T-helper 2 cell treated with Interferon-gamma antibody and Interleukin-4, amounts not matched to agents 5 μg/mL and 100 μg/mL, for 36 hours (primary cell): ENCODE results near the gene DNPH1.

ENCODE experiments used
- DNase-seq: peaks from one replicate; pipeline ENCODE4 v3.0.0; 2021; ENCODE audit warnings: low spot score
- H3K27ac Mint-ChIP-seq: one replicate; pipeline ENCODE4 v1.8.0; 2021; ENCODE audit warnings: mild to moderate bottlenecking, mixed read lengths
- H3K27me3 Mint-ChIP-seq: one replicate; pipeline ENCODE4 v1.8.0; 2021; ENCODE audit warnings: low read depth, mixed read lengths
- H3K36me3 Mint-ChIP-seq: one replicate; pipeline ENCODE4 v1.8.0; 2021; ENCODE audit warnings: low read depth, mixed read lengths
- H3K4me1 Mint-ChIP-seq: one replicate; pipeline ENCODE4 v1.8.0; 2021; ENCODE audit warnings: low read depth, mixed read lengths
- H3K4me3 Mint-ChIP-seq: one replicate; pipeline ENCODE4 v1.8.0; 2022; ENCODE audit warnings: mild to moderate bottlenecking, moderate library complexity, mixed read lengths
- H3K9me3 Mint-ChIP-seq: one replicate; pipeline ENCODE4 v1.8.0; 2021; ENCODE audit warnings: mixed read lengths

DNPH1 gene

DNA sequence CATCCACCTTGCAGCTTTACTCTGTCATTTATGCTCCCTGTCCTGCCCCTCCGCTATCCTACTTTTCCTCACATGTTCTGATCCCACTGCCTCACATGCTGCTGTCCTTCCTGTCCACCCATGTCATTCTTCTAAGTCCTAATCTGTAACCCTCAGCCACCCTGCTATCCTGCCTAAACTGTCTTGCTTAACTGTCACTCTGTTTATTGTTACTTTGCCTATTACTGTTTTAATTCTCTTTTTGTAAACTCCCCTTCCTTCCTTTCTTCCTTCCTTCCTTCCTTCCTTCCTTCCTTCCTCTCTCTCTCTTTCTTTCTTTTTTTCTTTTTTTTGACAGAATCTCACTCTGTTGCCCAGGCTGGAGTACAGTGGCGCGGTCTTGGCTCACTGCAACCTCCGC, 45.8 kb downstream of the DNPH1 start:
- H3K27me3 Mint-ChIP-seq, result no peaks in the 10 kb centered on the region

GRCh38 chr6:43181942-43182860, 47.1 kb downstream of the DNPH1 start, which contains the start of gene CUL9:
TSS of gene CUL9 (plus strand) at chr6:43182196. CDS start at chr6:43184311, 2,115 bp downstream.
- peak; percentile 84 for DNase-seq
- Mint-ChIP-seq H3K9me3 (no peaks in the 10 kb centered on the region), H3K4me1 (peaks cover 38% of the 10 kb centered on the region), H3K4me3 (peak within 1 kb of the TSS; percentile 95), H3K27ac (peak within 1 kb of the TSS; percentile 83), H3K27me3 (no peaks in the 10 kb centered on the region), H3K36me3 (peaks cover 36% of the 10 kb centered on the region)

More for the DNA sequence above, 45.8 kb downstream of the DNPH1 start:
- Mint-ChIP-seq H3K4me3 (peak overlapping the region; percentile 95), H3K36me3 (peaks cover 30% of the 10 kb centered on the region), H3K9me3 (no peaks in the 10 kb centered on the region), H3K4me1 (peaks cover 38% of the 10 kb centered on the region), H3K27ac (peak overlapping the region; percentile 83)
- no peak for DNase-seq

- Mint-ChIP-seq H3K27ac (peak overlapping the region; percentile 83), H3K4me3 (peak overlapping the region; percentile 95), H3K9me3 (no peaks in the 10 kb centered on the region), H3K4me1 (peaks cover 38% of the 10 kb centered on the region), H3K27me3 (no peaks in the 10 kb centered on the region), H3K36me3 (peaks cover 39% of the 10 kb centered on the region)
- DNase-seq, result no peak
These were observed 47.7 kb downstream of the DNPH1 start for GRCh38 chr6:43181621-43181941.

- Mint-ChIP-seq H3K4me3 (peak overlapping the region; percentile 95), H3K9me3 (no peaks in the 10 kb centered on the region), H3K27me3 (no peaks in the 10 kb centered on the region), H3K4me1 (peaks cover 36% of the 10 kb centered on the region), H3K36me3 (peaks cover 40% of the 10 kb centered on the region), H3K27ac (peak overlapping the region; percentile 53)
- no peak for DNase-seq
These were observed 48.3 kb downstream of the DNPH1 start for GRCh38 chr6:43180985-43181384.

DNA sequence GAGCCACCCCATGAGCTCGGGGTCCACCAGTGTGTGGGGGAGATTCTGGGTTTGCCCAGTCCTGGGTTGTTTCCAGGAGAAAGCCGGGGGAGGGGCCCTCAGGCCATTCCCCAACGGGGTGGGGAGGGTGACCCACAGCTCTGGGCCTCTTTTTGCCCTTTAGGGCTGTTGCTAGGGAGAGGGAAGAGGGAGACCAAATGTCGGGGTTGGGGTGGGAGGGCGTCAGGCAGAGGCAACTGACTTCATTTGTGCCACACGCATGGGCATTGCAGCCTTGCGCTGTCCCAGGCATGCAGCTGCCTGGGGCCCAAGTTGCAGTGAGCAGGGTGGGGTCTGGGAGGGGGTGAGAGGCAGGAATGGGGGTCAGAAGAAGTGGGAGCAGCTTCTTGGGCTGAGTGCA, 49.2 kb downstream of the DNPH1 start:
- H3K9me3 Mint-ChIP-seq, result no peaks in the 10 kb centered on the region
- H3K4me1 Mint-ChIP-seq, result peaks cover 35% of the 10 kb centered on the region
- no peak overlapping the region for H3K27ac Mint-ChIP-seq
- no peak overlapping the region for H3K4me3 Mint-ChIP-seq
- no peaks in the 10 kb centered on the region for H3K27me3 Mint-ChIP-seq
- DNase-seq, result no peak
- peaks cover 46% of the 10 kb centered on the region for H3K36me3 Mint-ChIP-seq

DNA sequence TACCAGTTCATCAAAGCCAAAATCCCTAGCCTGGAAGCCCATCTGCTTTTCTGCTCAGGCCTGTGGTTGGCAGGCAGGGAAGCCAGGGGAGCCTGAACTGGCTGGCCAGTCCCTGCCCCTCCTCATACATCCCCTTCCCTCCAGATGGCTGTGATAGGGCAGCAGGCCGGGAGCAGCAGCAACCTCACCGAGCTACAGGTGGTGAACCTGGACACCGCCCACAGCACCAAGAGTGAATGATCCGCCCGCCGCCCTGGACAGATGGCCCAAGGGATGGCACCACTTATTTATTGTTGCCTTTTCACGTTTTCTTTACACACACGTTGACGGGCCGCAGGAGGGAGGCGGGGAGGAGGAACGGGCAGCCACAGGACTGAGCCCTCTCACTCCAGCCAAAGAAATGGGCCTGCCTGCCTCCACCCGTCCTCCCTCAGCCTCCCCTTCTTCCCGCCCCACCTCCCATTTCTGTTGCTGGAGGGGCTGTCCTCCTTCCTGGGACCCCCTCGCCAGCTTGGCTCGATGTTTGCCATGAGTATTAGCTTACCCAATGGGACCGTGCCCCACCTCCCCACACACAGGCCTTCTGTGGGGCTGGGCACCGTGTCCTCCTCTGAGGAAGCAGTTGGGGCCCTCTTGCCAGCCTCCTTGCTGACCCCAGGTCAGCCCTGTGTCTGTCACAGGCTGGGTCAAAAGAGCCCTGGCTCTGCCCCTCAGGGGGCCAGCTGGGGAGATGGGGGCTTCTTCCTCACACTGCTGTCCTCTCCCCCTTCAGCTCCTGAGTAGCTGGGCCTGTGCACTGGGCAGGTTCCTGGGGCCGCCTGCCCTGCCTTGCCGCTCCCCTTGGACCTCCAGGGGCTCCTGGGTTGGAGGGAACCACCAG, 50.1 kb downstream of the DNPH1 start:
- Mint-ChIP-seq H3K36me3 (peaks cover 45% of the 10 kb centered on the region), H3K9me3 (no peaks in the 10 kb centered on the region), H3K4me3 (no peak overlapping the region), H3K27ac (no peak overlapping the region), H3K4me1 (peaks cover 35% of the 10 kb centered on the region), H3K27me3 (no peaks in the 10 kb centered on the region)
- DNase-seq, result no peak

GRCh38 chr6:43178150-43178549, 51.1 kb downstream of the DNPH1 start:
- no peaks in the 10 kb centered on the region for H3K9me3 Mint-ChIP-seq
- no peak overlapping the region for H3K4me3 Mint-ChIP-seq
- H3K36me3 Mint-ChIP-seq, result peaks cover 42% of the 10 kb centered on the region
- peaks cover 36% of the 10 kb centered on the region for H3K4me1 Mint-ChIP-seq
- H3K27ac Mint-ChIP-seq, result no peak overlapping the region
- H3K27me3 Mint-ChIP-seq, result no peaks in the 10 kb centered on the region
- no peak for DNase-seq

DNA sequence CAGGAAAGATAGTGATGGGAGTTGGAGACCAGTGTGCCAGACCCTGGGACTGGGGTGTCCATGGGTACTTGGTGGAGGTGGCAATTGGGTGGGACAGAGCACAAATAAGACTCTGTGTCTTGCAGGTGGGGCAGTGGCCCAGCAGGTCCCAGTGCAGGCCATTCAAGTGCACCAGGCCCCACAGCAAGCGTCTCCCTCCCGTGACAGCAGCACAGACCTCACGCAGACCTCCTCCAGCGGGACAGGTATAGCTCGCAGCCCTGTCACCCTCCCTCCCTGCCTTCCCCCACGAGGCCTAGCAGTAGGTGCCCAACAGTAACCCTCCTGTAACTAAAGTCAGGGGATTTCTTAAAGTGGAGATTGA, 52.9 kb downstream of the DNPH1 start:
- no peak for DNase-seq
- Mint-ChIP-seq H3K36me3 (peaks cover 41% of the 10 kb centered on the region), H3K9me3 (no peaks in the 10 kb centered on the region), H3K27me3 (no peaks in the 10 kb centered on the region), H3K4me3 (no peak overlapping the region), H3K27ac (peak overlapping the region; percentile 63), H3K4me1 (peaks cover 35% of the 10 kb centered on the region)

DNA sequence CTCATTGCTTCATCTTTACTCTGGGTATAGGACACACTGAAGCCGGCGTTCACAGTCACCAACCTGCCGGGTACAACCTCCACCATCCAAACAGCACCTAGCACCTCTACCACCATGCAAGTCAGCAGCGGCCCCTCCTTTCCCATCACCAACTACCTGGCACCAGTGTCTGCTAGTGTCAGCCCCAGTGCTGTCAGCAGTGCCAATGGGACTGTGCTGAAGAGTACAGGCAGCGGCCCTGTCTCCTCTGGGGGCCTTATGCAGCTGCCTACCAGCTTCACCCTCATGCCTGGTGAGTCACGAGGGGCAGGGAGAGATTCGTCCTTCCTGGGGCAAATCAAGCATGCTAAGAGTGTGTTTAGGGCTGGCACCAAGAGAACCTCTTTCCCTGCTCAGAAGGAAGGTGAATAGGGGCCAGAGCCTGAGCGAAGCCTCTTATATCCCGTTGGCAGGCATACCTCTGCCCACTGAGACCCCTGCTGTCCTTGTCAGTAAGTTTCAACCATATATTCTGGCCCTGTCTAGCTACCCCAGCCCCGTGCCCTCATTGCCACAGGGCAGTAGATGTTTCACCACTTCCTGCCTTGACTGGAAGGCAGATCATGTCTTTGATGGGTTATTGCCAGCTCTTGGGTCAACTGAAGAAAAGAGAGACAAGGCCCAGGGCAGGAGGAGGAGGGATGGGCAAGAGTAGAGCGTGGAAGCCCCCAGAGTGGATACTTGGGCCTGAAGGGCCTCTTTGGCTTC, 53.4 kb downstream of the DNPH1 start:
- no peak for DNase-seq
- H3K9me3 Mint-ChIP-seq, result no peaks in the 10 kb centered on the region
- H3K36me3 Mint-ChIP-seq, result peaks cover 41% of the 10 kb centered on the region
- no peak overlapping the region for H3K4me3 Mint-ChIP-seq
- H3K27me3 Mint-ChIP-seq, result no peaks in the 10 kb centered on the region
- H3K4me1 Mint-ChIP-seq, result peaks cover 32% of the 10 kb centered on the region
- H3K27ac Mint-ChIP-seq, result peak overlapping the region; percentile 63
